Right lobe of liver (tissue), 4 donors: ENCODE measurements around the gene PHKB.

Source experiments
- POLR2A ChIP-seq: fragments of 450-650 bp; IDR thresholded peaks from one replicate; pipeline ENCODE4 v1.6.1; 2017; ENCODE audit warnings: antibody characterized with exemption, mild to moderate bottlenecking
- TF ChIP-seq, protein P1 (sequence below), 4 donors: fragments of 200-600 bp in 3 of 4; fragments of 450-650 bp in 1 of 4; IDR thresholded peaks; one replicate each; pipeline versions ENCODE4 v1.5.1 to v1.8.0; 2016 to 2022; ENCODE audit warnings: antibody characterized with exemption in 4 of 4, mild to moderate bottlenecking in 2 of 4
- donor health status: DM: no; HTN: no; CAD: no.
- donor health status: DM: no; HTN: no; CAD: no.
- donor health status: DM: no; HTN: yes; CAD: no.

DNA sequence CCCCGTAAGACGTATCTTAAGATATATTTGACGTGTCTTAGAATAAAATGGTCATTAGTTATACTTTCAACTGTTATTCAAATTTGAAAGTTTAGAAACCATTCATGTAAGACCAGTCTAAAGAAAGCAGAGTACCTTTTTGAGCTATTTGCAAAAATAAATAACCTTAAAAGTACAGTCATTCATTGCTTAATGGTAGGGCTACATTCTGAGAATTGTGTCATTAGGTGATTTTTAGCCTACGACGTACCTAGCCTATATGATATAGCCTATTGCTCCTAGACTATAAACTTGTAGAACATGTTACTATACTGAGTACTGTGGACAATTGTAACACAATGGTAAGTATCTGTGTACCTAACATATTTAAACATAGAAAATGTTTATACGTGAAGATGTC lies 139.2 kb downstream of the PHKB start:
- no peak for TF ChIP-seq POLR2A
- TF ChIP-seq, protein P1, sequence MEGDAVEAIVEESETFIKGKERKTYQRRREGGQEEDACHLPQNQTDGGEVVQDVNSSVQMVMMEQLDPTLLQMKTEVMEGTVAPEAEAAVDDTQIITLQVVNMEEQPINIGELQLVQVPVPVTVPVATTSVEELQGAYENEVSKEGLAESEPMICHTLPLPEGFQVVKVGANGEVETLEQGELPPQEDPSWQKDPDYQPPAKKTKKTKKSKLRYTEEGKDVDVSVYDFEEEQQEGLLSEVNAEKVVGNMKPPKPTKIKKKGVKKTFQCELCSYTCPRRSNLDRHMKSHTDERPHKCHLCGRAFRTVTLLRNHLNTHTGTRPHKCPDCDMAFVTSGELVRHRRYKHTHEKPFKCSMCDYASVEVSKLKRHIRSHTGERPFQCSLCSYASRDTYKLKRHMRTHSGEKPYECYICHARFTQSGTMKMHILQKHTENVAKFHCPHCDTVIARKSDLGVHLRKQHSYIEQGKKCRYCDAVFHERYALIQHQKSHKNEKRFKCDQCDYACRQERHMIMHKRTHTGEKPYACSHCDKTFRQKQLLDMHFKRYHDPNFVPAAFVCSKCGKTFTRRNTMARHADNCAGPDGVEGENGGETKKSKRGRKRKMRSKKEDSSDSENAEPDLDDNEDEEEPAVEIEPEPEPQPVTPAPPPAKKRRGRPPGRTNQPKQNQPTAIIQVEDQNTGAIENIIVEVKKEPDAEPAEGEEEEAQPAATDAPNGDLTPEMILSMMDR (IDR thresholded peaks at IDR 0.05): no peak
